NCI-H460 (cell line): ENCODE data around the gene OGFOD2. TPM values are rescaled to one million over a fixed set of nuclear protein-coding genes. Genes with fewer than 3 reads are reported as not detected.

ENCODE experiments used
- DNase-seq: peaks from one replicate; pipeline ENCODE4 v3.0.0-alpha.2; 2016; ENCODE audit warnings: low read depth; ENCODE audit errors: extremely low read depth
- small RNA-seq, 2 experiments: library from RNA; depleted of rRNA; stranded (forward); fragments of <200 nt; gene quantifications; one replicate each; pipeline ENCODE3, GENCODE V24; 2014
- total RNA-seq: library from RNA; depleted of rRNA; stranded (reverse); fragments of >200 nt; shearing (Covaris generic); gene quantifications from 2 replicates; pipeline ENCODE4 v1.2.3, GENCODE V29; 2014; rRNA removed

Gene OGFOD2
- total RNA-seq, 1 experiment from 2014 or later, result 21.0 TPM

DNA sequence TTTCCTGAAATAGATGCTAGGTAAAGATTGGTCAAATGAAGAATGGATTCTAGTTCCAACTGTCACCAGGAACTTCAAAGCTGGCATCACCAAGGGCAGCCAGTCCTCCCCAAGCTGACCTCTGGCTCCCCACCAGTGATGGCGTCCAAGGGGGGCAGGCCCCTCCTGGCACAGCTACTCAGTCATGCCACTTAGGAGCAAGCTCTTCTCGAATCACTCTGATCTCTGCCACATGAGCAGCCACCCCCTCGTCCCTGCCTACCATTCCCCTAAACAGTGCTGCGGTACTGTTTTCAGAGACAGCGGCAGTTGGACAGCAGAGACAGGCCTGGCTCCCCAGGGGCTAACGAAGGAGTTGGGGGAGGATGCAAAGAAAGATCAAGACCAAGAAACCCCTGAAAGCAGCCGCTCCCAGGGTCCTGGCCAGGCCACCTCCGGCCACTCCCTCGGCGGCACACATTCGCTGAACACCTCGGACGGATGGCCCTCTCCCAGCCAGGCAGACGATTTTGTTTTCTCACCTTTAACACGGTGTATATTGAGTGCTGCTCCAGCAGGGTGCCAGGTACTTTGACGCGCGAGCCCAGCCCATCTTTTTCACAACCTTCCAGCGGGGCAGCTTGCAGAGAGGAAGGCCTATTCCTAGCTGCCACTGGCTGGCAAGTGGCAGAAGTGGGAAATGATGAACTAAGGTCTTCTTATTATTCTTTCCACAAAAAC, 52.8 kb downstream of the OGFOD2 start:
- no peak for DNase-seq

DNA sequence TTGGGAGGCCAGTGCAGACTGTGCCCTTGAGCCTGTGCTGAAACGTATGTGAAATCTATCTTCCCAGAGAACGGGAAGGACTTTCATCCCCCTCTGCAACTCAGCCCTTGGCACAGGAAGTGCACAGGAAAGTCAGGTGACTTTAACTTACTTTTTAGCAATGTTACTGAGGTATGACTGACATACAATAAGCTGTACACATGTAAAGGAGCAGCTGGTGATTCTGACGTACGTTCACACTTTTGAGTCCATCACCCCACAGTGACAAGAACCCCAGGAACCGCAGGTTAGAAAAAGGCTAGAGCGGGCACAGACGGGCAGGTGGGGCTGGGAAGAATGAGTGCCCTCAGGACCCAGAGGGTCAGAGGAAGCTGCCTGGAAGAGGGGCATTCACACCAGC, 53.4 kb downstream of the OGFOD2 start:
- DNase-seq, result no peak

DNA sequence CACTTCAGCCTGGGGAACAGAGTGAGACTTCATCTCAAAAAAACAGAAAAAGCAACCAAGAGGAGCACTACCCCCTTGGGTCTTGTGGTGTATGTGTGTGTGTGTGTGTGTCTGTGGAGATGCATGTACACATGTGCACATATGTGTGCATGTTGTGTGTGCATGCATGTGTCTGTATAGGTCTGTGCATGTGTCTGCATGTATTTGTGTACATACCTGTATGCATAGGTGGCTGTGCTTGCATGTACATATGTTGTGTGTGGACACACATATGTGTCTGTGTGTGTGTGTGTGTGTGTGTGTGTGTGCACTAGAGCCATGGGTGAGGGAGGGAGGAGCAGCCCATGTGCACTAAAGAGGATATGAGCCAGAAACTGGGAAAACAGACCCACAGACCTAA, 54.5 kb downstream of the OGFOD2 start:
- DNase-seq, result no peak

Small RNAs within 50 kb of the gene (small RNA-seq; reads per million reads assigned to genes)
- gene ARL6IP4 (0 to 0.02 reads per million in 2 experiments), gene MIR4304 (0 reads per million in 2 experiments)

Other genes starting within 250 kb of the OGFOD2 start
- gene HCAR1, start 244.4 kb upstream of the OGFOD2 start, total RNA-seq, result 0.05 TPM in 1 of 2 replicates, not detected in the other
- gene DENR, start 222.4 kb upstream of the OGFOD2 start, total RNA-seq, result 66.0 and 77.5 TPM in 2 replicates
- 0.14 and 0.27 TPM in 2 replicates for gene CCDC62, start 200.7 kb upstream of the OGFOD2 start, total RNA-seq
- 61.5 and 64.1 TPM in 2 replicates for gene HIP1R, start 139.8 kb upstream of the OGFOD2 start, total RNA-seq
- gene VPS37B, start 79.1 kb upstream of the OGFOD2 start, total RNA-seq, result 13.1 and 15.8 TPM in 2 replicates
- gene ABCB9, start 8.8 kb upstream of the OGFOD2 start, total RNA-seq, result 2.7 and 3.9 TPM in 2 replicates
- 209 and 227 TPM in 2 replicates for gene ARL6IP4, start 5.4 kb downstream of the OGFOD2 start, total RNA-seq
- 3.4 and 4.1 TPM in 2 replicates for gene PITPNM2, start 175.8 kb downstream of the OGFOD2 start, total RNA-seq